Measurements from ENCODE around the gene CCL3. TPM values are rescaled to one million over a fixed set of nuclear protein-coding genes. Genes with fewer than 3 reads are reported as not detected.
"Not testable (repeated sequence)": the region's sequence is repeated elsewhere in the genome, so short reads cannot be mapped to it uniquely, and the experiment has no call there.

CCL3 gene
- total RNA-seq, 3 donors from 2014 or later (not counting 1 experiment from before 2014, with no cell fraction given), result 381 to 547 (median 450) TPM

DNA sequence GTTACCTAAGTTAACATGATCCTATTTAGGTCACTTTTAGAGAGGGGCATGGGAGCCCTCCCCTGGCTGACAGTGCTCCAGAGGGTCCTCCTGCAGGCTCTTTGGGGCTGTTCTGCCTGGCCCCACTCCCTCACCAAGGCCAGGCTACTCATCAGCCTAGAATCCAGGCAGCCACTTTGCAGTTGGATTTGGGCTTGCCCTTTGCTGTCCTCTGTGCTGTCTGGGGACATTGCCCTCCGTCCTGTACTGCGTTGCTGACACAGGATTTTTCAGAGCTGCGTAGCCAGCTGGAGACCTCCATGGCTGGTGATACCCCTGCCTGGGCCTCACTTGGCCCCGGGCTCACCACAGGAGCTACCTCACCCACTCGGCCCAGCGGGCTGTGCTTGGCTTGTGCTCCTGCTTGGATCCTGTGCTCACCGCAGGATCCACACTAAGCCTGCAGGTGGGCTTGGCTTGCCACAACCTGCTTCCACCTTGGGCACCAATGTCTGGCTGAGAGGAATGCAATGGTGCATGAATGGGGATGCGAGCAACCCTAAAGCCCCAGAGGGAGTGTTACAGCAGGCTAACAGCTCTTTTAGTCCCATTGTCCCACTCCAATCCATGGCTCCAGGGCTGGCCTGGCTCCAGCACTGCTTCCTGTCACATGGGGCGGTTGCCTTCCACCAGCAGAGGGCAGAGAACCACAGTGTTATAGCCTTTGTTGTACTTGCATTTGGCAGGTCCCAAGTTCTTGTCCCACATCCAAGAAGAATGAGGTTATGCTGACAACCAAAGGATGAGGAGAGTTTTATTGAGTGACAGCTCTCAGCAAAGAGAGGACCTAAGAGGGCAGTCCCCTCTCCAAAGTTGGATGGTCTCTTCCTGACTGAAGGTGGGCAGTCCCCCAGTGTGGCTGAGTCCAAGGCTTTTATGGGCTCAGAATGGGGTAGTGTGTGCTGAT is 35.2 kb upstream of the CCL3 start:
- Histone ChIP-seq H3K27ac (ENCODE audit: low read length) (no peak overlapping the region), H3K4me1 (ENCODE audit: control insufficient read depth, insufficient read depth, low read length) (peaks cover 22% of the 10 kb centered on the region), H3K9me3 (ENCODE audit: control insufficient read depth, insufficient read depth, low read length) (peaks cover 15% of the 10 kb centered on the region), H3K27me3 (ENCODE audit: control insufficient read depth, insufficient read depth, low read length) (no peaks in the 10 kb centered on the region), H3K36me3 (ENCODE audit: control insufficient read depth, insufficient read depth, low read length) (no peaks in the 10 kb centered on the region), H3K4me3 (ENCODE audit: low read length) (no peak overlapping the region)
- H3K36me3 Mint-ChIP-seq, result no peaks in the 10 kb centered on the region
- H3K4me3 Mint-ChIP-seq, result no peak overlapping the region
- TF ChIP-seq, protein P1, sequence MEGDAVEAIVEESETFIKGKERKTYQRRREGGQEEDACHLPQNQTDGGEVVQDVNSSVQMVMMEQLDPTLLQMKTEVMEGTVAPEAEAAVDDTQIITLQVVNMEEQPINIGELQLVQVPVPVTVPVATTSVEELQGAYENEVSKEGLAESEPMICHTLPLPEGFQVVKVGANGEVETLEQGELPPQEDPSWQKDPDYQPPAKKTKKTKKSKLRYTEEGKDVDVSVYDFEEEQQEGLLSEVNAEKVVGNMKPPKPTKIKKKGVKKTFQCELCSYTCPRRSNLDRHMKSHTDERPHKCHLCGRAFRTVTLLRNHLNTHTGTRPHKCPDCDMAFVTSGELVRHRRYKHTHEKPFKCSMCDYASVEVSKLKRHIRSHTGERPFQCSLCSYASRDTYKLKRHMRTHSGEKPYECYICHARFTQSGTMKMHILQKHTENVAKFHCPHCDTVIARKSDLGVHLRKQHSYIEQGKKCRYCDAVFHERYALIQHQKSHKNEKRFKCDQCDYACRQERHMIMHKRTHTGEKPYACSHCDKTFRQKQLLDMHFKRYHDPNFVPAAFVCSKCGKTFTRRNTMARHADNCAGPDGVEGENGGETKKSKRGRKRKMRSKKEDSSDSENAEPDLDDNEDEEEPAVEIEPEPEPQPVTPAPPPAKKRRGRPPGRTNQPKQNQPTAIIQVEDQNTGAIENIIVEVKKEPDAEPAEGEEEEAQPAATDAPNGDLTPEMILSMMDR (IDR thresholded peaks at IDR 0.05), result no peak
- 93% methylated on average over 9 of the region's 9 CpGs for WGBS (ENCODE audit: insufficient coverage)
- intact Hi-C loops (cut with micrococcal nuclease), result no loop called here
- H3K27me3 Mint-ChIP-seq (ENCODE audit: low read depth in 2 of 2), result no peaks in the 10 kb centered on the region
- ATAC-seq (no peak), DNase-seq (no peak)
- H3K9me3 Mint-ChIP-seq, result no peaks in the 10 kb centered on the region
- no peak overlapping the region for H3K27ac Mint-ChIP-seq
- H3K4me1 Mint-ChIP-seq, result peaks cover 53 to 66% of the 10 kb centered on the region in 2 donors

DNA sequence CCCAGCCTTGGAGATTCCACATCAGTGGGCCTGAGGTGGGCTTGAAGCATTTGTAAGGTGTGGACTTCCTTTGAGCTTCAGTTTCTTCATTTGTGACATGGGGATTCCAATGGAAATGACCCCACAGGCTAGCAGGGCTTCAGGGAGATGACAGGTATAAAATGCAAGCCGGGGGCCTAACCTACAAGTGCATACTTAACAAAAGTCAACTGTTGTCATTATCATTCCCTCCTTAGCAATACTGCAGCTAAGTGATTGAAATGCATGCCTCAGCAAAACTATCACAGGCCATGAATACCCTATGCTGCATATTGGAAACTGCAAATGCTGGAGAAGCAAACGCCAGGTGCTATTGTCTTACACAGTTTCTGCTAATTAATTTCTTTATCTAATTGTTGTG is 33.5 kb upstream of the CCL3 start:
- H3K27ac Mint-ChIP-seq, result peak overlapping the region; percentile 46 to 53
- intact Hi-C loops (cut with micrococcal nuclease), result no loop called here
- H3K4me3 ChIP-seq (ENCODE audit: low read length), result no peak overlapping the region
- H3K27ac ChIP-seq (ENCODE audit: low read length), result no peak overlapping the region
- H3K4me1 ChIP-seq (ENCODE audit: control insufficient read depth, insufficient read depth, low read length), result peaks cover 27% of the 10 kb centered on the region
- no peaks in the 10 kb centered on the region for H3K36me3 Mint-ChIP-seq
- WGBS (ENCODE audit: insufficient coverage), result 89% methylated on average over 1 of the region's 2 CpGs
- ATAC-seq (no peak), DNase-seq (no peak)
- TF ChIP-seq, protein P1 (IDR thresholded peaks at IDR 0.05), result no peak
- no peak overlapping the region for H3K4me3 Mint-ChIP-seq
- peaks cover 56 to 70% of the 10 kb centered on the region in 2 donors for H3K4me1 Mint-ChIP-seq
- H3K27me3 ChIP-seq (ENCODE audit: control insufficient read depth, insufficient read depth, low read length), result no peaks in the 10 kb centered on the region
- H3K9me3 Mint-ChIP-seq, result no peaks in the 10 kb centered on the region
- no peaks in the 10 kb centered on the region for H3K27me3 Mint-ChIP-seq (ENCODE audit: low read depth in 2 of 2)
- H3K36me3 ChIP-seq (ENCODE audit: control insufficient read depth, insufficient read depth, low read length), result no peaks in the 10 kb centered on the region
- H3K9me3 ChIP-seq (ENCODE audit: control insufficient read depth, insufficient read depth, low read length), result peaks cover 15% of the 10 kb centered on the region

DNA sequence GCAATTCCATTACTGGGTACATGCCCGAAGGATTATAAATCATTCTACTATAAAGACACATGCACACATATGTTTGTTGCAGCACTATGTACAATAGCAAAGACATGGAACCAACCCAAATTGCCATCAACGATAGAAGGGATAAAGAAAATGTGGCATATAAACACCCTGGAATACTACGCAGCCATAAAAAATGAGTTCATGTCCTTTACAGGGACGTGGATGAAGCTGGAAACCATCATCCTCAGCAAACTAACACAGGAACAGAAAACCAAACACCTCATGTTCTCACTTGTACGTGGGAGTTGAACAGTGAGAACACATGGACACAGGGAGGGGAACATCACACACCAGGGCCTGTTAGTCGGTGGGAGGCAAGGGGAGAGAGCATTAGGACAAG is 31.2 kb upstream of the CCL3 start:
- Mint-ChIP-seq H3K27ac (peak overlapping the region in 1 of 2 donors; percentile 6), H3K4me1 (peaks cover 45 to 65% of the 10 kb centered on the region in 2 donors)
- ATAC-seq; H3K27ac ChIP-seq (ENCODE audit: low read length); H3K27me3 Mint-ChIP-seq (ENCODE audit: low read depth in 2 of 2); intact Hi-C loops (cut with micrococcal nuclease); H3K27me3 ChIP-seq (ENCODE audit: control insufficient read depth, insufficient read depth, low read length); H3K4me3 ChIP-seq (ENCODE audit: low read length); H3K4me1 ChIP-seq (ENCODE audit: control insufficient read depth, insufficient read depth, low read length); DNase-seq; H3K9me3 Mint-ChIP-seq; H3K4me3 Mint-ChIP-seq; H3K36me3 Mint-ChIP-seq; H3K36me3 ChIP-seq (ENCODE audit: control insufficient read depth, insufficient read depth, low read length): not testable (repeated sequence)
- peaks cover 14% of the 10 kb centered on the region for H3K9me3 ChIP-seq (ENCODE audit: control insufficient read depth, insufficient read depth, low read length)
- 80% methylated on average over 6 of the region's 6 CpGs for WGBS (ENCODE audit: insufficient coverage)

DNA sequence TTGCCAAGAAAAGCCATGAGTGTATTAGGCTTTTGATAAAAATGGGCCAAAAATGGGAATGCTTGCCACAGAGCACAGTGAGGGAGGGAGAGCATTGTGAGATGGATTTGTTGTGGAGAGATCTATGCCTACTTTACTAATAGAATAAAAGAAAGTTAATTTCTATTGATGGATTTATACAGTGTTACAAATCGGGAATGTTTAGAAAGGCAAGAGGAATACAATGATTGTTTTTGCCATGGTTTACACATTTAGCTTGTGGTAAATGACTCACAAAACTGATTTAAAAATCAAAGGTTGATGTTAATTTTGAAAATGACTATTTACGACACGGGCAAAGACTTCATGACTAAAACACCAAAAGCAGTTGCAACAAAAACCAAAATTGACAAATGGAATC is 30.3 kb upstream of the CCL3 start:
- Histone ChIP-seq H3K27ac (ENCODE audit: low read length) (no peak overlapping the region), H3K36me3 (ENCODE audit: control insufficient read depth, insufficient read depth, low read length) (no peaks in the 10 kb centered on the region), H3K27me3 (ENCODE audit: control insufficient read depth, insufficient read depth, low read length) (no peaks in the 10 kb centered on the region), H3K4me1 (ENCODE audit: control insufficient read depth, insufficient read depth, low read length) (peaks cover 8% of the 10 kb centered on the region), H3K9me3 (ENCODE audit: control insufficient read depth, insufficient read depth, low read length) (peaks cover 5% of the 10 kb centered on the region), H3K4me3 (ENCODE audit: low read length) (no peak overlapping the region)
- peaks cover 37 to 66% of the 10 kb centered on the region in 2 donors for H3K4me1 Mint-ChIP-seq
- ATAC-seq, result no peak
- WGBS (ENCODE audit: insufficient coverage), result 100% methylated on average over 1 of the region's 3 CpGs
- intact Hi-C loops (cut with micrococcal nuclease), result no loop called here
- H3K36me3 Mint-ChIP-seq, result no peaks in the 10 kb centered on the region
- TF ChIP-seq, protein P1 (IDR thresholded peaks at IDR 0.05), result no peak
- H3K27me3 Mint-ChIP-seq (ENCODE audit: low read depth in 2 of 2), result no peaks in the 10 kb centered on the region
- no peaks in the 10 kb centered on the region for H3K9me3 Mint-ChIP-seq
- no peak for DNase-seq
- H3K27ac Mint-ChIP-seq, result peak overlapping the region in 1 of 2 donors; percentile 6
- peak overlapping the region; percentile 57 for H3K4me3 Mint-ChIP-seq
